ENCODE data around the gene TMC8.

- no peak for TF ChIP-seq ZNF140 (tag by site-specific recombination; IDR thresholded peaks at IDR 0.05)
- TF ChIP-seq CTCF (tag by site-specific recombination; IDR thresholded peaks at IDR 0.05) = no peak
- TF ChIP-seq REST (tag by site-specific recombination; IDR thresholded peaks at IDR 0.05) = no peak
- TF ChIP-seq KLF1 (tag by site-specific recombination; IDR thresholded peaks at IDR 0.05) = no peak
Measured at GRCh38 chr17:78124081-78124835, 6.3 kb upstream of the TMC8 start.
